GM12878 (cell line): ENCODE results near the gene CREB5. TPM values are rescaled to one million over a fixed set of nuclear protein-coding genes. Genes with fewer than 3 reads are reported as not detected.
A peak's percentile ranks its signal among the peaks of the same experiment; 100 is the strongest.

ENCODE experiments used
- CHD2 ChIP-seq: IDR thresholded peaks from 2 replicates; pipeline ENCODE4 v1.6.1; 2011; ENCODE audit warnings: low read depth, low read length, improper control_type of control experiment, borderline replicate concordance
- GABPA ChIP-seq: IDR thresholded peaks from 2 replicates; pipeline ENCODE4 v1.6.1; 2014; ENCODE audit warnings: antibody characterized with exemption, low read depth, mild to moderate bottlenecking, inconsistent platforms
- PML ChIP-seq: IDR thresholded peaks from 2 replicates; pipeline ENCODE4 v1.6.1; 2012; ENCODE audit warnings: low read length, inconsistent platforms
- POLR2AphosphoS2 ChIP-seq: IDR thresholded peaks from 2 replicates; pipeline ENCODE4 v1.6.1; 2011; ENCODE audit warnings: low read depth, mild to moderate bottlenecking, low read length, improper control_type of control experiment, moderate library complexity
- RFX5 ChIP-seq: IDR thresholded peaks from 2 replicates; pipeline ENCODE4 v1.6.1; 2011; ENCODE audit warnings: low read depth, low read length, improper control_type of control experiment
- SIX5 ChIP-seq: IDR thresholded peaks from 2 replicates; pipeline ENCODE4 v1.6.1; 2011; ENCODE audit warnings: mild to moderate bottlenecking, low read depth, low read length, moderate library complexity; ENCODE audit not compliant: severe bottlenecking
- ZNF622 ChIP-seq: fragments of 450-650 bp; IDR thresholded peaks from 2 replicates; pipeline ENCODE4 v1.6.1; 2017; ENCODE audit warnings: mild to moderate bottlenecking, inconsistent platforms
- polyA plus RNA-seq, 11 experiments: library from polyadenylated mRNA; depleted of rRNA in 4 of 11; unstranded in 6 of 11; stranded (reverse) in 5 of 11; fragments of >200 nt; fragmentation: Nextera tagmentation in 4 of 11; fragmentation: Illumina TruSeq in 1 of 11; extraction: Ambion mirVana in 4 of 11; extraction: Trizol in 1 of 11; gene quantifications; 1 replicate in 1 of 11; 2 replicates in 10 of 11; pipeline versions ENCODE4 v1.2.1 to v1.2.3, GENCODE V29; 2011 to 2016; ENCODE audit warnings: inconsistent platforms in 2 of 11, missing spikeins in 2 of 11, low read depth in 1 of 11
- total RNA-seq, 4 experiments: library from RNA; depleted of rRNA in 3 of 4; stranded (reverse); fragments of >200 nt in 3 of 4; fragmentation: Illumina TruSeq in 1 of 4; extraction: Trizol in 1 of 4; gene quantifications; 2 replicates each; pipeline versions ENCODE4 v1.2.1 to v1.2.3, GENCODE V29; 2013 to 2021
- TF ChIP-seq, protein P1 (sequence below): fragments of 450-650 bp; IDR thresholded peaks from 2 replicates; pipeline ENCODE4 v1.6.1; 2018; ENCODE audit warnings: mild to moderate bottlenecking, low read depth, moderate library complexity; ENCODE audit not compliant: partially characterized antibody
- TF ChIP-seq, protein P2 (sequence below): IDR thresholded peaks from 2 replicates; pipeline ENCODE4 v1.6.1; 2011; ENCODE audit warnings: borderline replicate concordance, low read depth, mild to moderate bottlenecking, moderate library complexity, low read length; ENCODE audit not compliant: insufficient read depth, poor library complexity, severe bottlenecking
- TF ChIP-seq, protein P3 (sequence below): fragments of 450-650 bp; formaldehyde crosslinking; IDR thresholded peaks from 2 replicates; pipeline ENCODE4 v1.4.0; 2020; ENCODE audit warnings: mild to moderate bottlenecking, moderate library complexity
- TF ChIP-seq, protein P4 (sequence below): IDR thresholded peaks from 2 replicates; pipeline ENCODE4 v1.6.1; 2012; ENCODE audit warnings: mild to moderate bottlenecking, low read depth, low read length
- TF ChIP-seq, protein P5 (sequence below): fragments of 450-650 bp; formaldehyde crosslinking; IDR thresholded peaks from 2 replicates; pipeline ENCODE4 v1.5.0; 2022; ENCODE audit warnings: mild to moderate bottlenecking, missing genetic modification characterization

CREB5 gene
- total and polyA plus RNA-seq, 10 of the 15 experiments (the other 5 are each of a cell fraction or from before 2014, with no cell fraction given) = 12.9 to 74.1 (median 53.0) TPM

DNA sequence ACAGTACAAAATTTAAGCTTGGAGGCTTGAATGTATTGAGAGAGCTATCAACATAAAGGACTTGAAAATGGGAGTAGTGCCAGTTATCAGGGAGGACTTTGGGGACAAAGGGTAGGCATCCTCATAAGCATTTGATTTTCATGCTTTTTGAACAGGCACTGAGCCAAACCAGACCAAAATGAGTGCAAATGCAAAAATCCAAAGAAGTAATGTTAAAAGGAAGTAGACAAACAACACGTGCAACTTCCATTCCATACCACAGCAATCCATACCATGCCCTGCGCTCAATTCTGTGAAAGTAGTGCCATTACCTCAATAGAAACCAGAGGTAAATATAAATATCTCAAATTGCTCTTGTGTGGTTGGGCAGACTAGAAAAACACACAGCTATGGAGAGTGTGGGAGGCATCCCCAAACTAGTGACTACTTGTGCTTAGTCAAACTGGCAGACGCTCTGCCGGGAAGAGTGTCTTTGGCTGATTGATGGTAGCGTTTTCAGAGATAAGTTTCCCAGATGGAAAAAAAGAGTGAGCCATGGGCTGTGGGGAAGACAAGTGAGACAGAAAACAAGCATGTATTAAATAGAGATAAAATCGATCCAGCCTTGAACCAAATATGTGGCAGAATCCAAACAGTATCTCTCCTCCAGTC, 161.5 kb downstream of the CREB5 start (continued):
- TF ChIP-seq, protein P1, sequence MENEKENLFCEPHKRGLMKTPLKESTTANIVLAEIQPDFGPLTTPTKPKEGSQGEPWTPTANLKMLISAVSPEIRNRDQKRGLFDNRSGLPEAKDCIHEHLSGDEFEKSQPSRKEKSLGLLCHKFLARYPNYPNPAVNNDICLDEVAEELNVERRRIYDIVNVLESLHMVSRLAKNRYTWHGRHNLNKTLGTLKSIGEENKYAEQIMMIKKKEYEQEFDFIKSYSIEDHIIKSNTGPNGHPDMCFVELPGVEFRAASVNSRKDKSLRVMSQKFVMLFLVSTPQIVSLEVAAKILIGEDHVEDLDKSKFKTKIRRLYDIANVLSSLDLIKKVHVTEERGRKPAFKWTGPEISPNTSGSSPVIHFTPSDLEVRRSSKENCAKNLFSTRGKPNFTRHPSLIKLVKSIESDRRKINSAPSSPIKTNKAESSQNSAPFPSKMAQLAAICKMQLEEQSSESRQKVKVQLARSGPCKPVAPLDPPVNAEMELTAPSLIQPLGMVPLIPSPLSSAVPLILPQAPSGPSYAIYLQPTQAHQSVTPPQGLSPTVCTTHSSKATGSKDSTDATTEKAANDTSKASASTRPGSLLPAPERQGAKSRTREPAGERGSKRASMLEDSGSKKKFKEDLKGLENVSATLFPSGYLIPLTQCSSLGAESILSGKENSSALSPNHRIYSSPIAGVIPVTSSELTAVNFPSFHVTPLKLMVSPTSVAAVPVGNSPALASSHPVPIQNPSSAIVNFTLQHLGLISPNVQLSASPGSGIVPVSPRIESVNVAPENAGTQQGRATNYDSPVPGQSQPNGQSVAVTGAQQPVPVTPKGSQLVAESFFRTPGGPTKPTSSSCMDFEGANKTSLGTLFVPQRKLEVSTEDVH = no peak
- TF ChIP-seq, protein P2, sequence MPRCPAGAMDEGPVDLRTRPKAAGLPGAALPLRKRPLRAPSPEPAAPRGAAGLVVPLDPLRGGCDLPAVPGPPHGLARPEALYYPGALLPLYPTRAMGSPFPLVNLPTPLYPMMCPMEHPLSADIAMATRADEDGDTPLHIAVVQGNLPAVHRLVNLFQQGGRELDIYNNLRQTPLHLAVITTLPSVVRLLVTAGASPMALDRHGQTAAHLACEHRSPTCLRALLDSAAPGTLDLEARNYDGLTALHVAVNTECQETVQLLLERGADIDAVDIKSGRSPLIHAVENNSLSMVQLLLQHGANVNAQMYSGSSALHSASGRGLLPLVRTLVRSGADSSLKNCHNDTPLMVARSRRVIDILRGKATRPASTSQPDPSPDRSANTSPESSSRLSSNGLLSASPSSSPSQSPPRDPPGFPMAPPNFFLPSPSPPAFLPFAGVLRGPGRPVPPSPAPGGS = peak; percentile 32
- TF ChIP-seq, protein P3, sequence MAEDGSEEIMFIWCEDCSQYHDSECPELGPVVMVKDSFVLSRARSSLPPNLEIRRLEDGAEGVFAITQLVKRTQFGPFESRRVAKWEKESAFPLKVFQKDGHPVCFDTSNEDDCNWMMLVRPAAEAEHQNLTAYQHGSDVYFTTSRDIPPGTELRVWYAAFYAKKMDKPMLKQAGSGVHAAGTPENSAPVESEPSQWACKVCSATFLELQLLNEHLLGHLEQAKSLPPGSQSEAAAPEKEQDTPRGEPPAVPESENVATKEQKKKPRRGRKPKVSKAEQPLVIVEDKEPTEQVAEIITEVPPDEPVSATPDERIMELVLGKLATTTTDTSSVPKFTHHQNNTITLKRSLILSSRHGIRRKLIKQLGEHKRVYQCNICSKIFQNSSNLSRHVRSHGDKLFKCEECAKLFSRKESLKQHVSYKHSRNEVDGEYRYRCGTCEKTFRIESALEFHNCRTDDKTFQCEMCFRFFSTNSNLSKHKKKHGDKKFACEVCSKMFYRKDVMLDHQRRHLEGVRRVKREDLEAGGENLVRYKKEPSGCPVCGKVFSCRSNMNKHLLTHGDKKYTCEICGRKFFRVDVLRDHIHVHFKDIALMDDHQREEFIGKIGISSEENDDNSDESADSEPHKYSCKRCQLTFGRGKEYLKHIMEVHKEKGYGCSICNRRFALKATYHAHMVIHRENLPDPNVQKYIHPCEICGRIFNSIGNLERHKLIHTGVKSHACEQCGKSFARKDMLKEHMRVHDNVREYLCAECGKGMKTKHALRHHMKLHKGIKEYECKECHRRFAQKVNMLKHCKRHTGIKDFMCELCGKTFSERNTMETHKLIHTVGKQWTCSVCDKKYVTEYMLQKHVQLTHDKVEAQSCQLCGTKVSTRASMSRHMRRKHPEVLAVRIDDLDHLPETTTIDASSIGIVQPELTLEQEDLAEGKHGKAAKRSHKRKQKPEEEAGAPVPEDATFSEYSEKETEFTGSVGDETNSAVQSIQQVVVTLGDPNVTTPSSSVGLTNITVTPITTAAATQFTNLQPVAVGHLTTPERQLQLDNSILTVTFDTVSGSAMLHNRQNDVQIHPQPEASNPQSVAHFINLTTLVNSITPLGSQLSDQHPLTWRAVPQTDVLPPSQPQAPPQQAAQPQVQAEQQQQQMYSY (CRISPR knock-in tag) = no peak; the same call in 1 of the 2 replicates
- TF ChIP-seq GABPA (no peak), RFX5 (no peak), SIX5 (no peak), CHD2 (peak; percentile 24; the same call in 1 of the 2 replicates), POLR2AphosphoS2 (no peak), ZNF622 (no peak), PML (peak; percentile 57; the same call in 1 of the 2 replicates)
- TF ChIP-seq, protein P4, sequence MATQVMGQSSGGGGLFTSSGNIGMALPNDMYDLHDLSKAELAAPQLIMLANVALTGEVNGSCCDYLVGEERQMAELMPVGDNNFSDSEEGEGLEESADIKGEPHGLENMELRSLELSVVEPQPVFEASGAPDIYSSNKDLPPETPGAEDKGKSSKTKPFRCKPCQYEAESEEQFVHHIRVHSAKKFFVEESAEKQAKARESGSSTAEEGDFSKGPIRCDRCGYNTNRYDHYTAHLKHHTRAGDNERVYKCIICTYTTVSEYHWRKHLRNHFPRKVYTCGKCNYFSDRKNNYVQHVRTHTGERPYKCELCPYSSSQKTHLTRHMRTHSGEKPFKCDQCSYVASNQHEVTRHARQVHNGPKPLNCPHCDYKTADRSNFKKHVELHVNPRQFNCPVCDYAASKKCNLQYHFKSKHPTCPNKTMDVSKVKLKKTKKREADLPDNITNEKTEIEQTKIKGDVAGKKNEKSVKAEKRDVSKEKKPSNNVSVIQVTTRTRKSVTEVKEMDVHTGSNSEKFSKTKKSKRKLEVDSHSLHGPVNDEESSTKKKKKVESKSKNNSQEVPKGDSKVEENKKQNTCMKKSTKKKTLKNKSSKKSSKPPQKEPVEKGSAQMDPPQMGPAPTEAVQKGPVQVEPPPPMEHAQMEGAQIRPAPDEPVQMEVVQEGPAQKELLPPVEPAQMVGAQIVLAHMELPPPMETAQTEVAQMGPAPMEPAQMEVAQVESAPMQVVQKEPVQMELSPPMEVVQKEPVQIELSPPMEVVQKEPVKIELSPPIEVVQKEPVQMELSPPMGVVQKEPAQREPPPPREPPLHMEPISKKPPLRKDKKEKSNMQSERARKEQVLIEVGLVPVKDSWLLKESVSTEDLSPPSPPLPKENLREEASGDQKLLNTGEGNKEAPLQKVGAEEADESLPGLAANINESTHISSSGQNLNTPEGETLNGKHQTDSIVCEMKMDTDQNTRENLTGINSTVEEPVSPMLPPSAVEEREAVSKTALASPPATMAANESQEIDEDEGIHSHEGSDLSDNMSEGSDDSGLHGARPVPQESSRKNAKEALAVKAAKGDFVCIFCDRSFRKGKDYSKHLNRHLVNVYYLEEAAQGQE = no peak
- TF ChIP-seq, protein P5, sequence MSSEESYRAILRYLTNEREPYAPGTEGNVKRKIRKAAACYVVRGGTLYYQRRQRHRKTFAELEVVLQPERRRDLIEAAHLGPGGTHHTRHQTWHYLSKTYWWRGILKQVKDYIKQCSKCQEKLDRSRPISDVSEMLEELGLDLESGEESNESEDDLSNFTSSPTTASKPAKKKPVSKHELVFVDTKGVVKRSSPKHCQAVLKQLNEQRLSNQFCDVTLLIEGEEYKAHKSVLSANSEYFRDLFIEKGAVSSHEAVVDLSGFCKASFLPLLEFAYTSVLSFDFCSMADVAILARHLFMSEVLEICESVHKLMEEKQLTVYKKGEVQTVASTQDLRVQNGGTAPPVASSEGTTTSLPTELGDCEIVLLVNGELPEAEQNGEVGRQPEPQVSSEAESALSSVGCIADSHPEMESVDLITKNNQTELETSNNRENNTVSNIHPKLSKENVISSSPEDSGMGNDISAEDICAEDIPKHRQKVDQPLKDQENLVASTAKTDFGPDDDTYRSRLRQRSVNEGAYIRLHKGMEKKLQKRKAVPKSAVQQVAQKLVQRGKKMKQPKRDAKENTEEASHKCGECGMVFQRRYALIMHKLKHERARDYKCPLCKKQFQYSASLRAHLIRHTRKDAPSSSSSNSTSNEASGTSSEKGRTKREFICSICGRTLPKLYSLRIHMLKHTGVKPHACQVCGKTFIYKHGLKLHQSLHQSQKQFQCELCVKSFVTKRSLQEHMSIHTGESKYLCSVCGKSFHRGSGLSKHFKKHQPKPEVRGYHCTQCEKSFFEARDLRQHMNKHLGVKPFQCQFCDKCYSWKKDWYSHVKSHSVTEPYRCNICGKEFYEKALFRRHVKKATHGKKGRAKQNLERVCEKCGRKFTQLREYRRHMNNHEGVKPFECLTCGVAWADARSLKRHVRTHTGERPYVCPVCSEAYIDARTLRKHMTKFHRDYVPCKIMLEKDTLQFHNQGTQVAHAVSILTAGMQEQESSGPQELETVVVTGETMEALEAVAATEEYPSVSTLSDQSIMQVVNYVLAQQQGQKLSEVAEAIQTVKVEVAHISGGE (CRISPR knock-in tag) = no peak
